Measurements from ENCODE around the gene ROBO2.
A peak's percentile ranks its signal among the peaks of the same experiment; 100 is the strongest.

The ROBO2 gene

DNA sequence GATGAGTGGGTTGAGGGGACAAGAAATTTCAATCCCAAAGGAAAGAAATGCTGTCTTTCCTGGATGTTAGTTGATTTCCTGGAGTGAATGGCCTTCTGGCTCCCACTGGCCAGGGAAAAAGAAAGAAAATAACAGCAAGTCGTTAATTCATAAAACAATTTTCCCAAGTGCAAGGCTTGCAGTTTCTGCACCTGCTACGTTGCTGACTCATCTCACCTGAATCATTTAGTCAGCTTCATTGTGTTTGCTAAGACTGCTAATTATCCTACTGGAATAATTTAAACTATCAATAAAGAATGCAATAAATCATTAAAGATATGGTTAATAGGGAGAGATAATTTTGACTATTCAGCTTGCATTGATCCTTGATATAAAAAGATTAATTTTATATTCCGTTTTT lies 387.6 kb downstream of the ROBO2 start:
- no peak for DNase-seq

GRCh38 chr3:77436908-77437307 lies 397.0 kb downstream of the ROBO2 start:
- DNase-seq = no peak

GRCh38 chr3:77446084-77446483 lies 406.2 kb downstream of the ROBO2 start:
- DNase-seq = no peak

GRCh38 chr3:77446761-77447160 lies 406.9 kb downstream of the ROBO2 start:
- DNase-seq = no peak

GRCh38 chr3:77449459-77450350 lies 409.8 kb downstream of the ROBO2 start:
- no peak for DNase-seq

DNA sequence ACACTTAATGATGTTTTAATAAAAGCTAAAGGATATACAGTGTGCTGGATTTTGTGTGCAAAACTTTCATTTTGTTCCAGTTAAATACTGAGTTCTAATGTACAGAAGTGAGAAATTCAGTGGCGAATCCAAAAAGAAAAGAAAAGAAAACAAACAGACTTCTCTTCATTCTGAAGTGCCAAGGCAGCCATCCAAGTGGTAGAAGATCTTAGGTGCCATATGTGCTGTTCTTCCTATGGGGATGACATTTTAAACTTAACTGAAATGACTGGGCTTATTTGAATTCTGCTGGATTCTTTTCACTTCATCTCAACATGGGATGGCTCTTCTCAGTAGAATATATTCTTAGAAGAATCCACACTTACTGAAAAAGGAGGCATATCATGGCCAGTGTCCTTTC lies 416.5 kb downstream of the ROBO2 start:
- no peak for DNase-seq

DNA sequence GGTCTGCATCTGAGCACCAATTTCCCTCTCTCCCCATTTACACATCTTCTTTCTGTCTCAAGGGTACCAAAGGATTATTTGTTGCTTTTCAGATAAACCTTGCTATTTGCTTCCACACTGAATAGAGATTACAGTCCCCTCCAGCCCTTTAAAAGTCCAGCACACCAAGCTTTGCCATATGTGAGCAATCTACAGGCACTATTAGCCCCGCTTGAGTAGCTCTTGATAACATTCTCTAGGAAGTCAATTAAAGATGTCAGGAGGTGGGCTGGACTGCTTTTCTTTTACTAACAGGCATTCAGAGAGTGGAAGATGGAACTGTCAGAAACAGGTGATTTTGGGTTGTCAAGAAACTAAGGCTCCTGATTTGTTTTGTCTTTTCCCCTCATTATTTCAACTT lies 417.0 kb downstream of the ROBO2 start:
- DNase-seq = no peak

- DNase-seq = no peak
Observed at GRCh38 chr3:77459926-77460325, 420.0 kb downstream of the ROBO2 start.

GRCh38 chr3:77460326-77460725 lies 420.4 kb downstream of the ROBO2 start:
- no peak for DNase-seq

GRCh38 chr3:77462951-77463350 lies 423.1 kb downstream of the ROBO2 start:
- no peak for DNase-seq

- no peak for DNase-seq
Observed at GRCh38 chr3:77464111-77464688, 424.3 kb downstream of the ROBO2 start.

DNA sequence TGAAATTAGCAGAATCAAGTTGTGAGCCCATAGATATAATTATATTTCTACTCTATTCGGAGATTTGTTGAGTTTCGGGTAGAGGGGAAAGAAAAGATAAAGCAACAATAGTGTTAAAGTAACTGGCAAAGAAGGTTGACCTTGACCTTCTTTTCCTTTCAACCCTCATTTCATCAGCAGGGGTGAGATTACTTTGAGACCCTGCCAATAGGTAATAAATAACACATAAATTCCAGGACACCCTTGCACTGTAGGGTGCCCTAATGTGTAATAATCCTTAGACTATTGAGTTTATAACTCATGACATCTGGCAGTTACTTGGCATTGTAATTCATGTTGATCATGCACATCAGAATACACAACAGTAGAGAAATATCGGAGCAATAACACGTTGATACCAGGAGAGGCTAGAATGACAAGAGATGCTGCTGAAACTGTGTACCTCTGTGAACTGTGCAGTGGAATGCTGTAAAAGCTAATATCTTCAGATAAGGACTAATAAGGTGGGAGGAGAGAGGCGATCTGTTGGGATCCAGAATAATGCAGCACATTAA lies 426.7 kb downstream of the ROBO2 start:
- DNase-seq = no peak

DNA sequence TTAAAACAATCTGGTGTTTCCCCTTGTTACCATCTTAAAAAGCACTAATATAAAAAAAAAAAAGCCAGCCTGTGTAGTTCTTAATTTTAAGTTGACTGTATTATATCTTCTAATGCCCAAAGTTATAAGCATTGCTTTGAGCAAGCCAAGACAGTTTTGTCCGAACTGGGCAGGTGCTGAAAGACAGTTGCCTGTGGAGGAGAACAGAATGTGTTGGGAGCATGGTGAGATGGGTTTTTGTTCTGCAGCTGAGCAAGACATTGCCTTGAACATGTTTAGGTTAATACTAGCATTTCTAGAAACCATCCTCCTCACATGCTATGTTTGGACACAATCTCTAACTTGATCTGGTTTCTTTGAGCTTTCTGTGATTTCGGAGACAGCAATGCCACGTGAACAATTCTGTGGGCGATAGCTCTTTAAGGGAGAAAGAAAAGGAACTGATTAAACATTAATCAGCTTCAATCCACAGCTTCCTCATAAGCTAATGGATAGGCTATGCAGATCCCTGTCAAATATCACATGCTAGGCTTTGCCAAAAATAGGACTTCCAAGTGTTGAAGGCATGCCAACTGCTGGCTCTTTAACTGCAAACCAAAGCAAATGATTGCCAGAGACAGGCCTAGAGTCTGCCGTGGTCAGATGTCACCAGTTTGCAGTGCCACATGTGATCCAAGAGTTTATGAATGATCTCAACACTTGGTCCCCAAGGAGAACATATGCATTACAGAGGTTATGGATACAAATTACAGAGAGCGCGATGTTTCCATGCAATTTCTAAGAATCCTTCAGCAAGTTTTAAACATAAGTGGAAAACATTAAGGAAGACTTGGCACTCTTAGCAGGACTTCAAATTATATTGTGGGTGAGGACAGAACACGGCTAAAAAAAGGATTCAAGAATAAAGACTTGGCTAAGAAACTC lies 428.1 kb downstream of the ROBO2 start:
- no peak for DNase-seq

DNA sequence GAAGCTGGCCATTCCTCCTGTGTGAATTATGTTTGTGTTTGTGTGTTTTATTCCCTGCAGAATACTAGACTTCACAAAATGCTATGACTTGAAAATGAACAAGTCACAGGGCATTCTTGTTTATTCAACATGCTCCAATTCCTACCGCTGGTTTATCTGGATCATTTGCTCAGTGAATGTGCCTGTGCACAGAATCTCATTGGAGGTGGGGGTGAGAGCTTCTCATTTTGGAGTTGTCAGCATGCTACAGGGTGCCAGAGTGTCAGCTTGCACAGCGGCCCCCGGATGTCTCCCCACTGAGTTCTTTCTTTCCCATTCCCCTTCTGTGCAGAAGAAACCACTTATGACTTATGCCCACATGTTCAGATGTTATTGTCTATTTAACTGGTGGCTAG lies 428.7 kb downstream of the ROBO2 start:
- DNase-seq = no peak

GRCh38 chr3:77475507-77475906 lies 435.6 kb downstream of the ROBO2 start:
- DNase-seq = no peak

GRCh38 chr3:77479021-77479420 lies 439.1 kb downstream of the ROBO2 start:
- no peak for DNase-seq

GRCh38 chr3:77489216-77489615 lies 449.3 kb downstream of the ROBO2 start:
- DNase-seq = no peak

GRCh38 chr3:77491961-77492360 lies 452.1 kb downstream of the ROBO2 start:
- DNase-seq = no peak

GRCh38 chr3:77500721-77501120 lies 460.8 kb downstream of the ROBO2 start:
- DNase-seq = no peak

- no peak for DNase-seq
Observed at GRCh38 chr3:77506384-77506783, 466.5 kb downstream of the ROBO2 start.

DNA sequence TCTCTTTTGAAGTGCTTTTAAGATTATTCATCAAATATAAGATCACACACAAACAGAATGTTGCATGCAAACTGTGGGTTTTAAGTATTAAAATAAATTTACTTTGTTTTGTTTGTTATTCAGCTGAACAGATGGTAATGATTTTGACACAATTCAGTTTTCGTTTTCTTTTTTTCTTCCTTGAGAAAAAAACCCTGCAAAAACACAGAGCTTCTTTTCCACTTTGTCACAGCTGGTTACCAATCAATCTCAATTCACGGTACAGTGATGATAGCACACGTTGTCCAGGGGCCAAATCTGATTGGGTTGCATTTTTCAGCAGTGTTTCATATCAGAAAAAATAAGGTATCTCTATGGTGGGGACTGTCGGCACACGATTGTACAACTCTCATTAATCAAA lies 473.6 kb downstream of the ROBO2 start:
- no peak for DNase-seq

DNA sequence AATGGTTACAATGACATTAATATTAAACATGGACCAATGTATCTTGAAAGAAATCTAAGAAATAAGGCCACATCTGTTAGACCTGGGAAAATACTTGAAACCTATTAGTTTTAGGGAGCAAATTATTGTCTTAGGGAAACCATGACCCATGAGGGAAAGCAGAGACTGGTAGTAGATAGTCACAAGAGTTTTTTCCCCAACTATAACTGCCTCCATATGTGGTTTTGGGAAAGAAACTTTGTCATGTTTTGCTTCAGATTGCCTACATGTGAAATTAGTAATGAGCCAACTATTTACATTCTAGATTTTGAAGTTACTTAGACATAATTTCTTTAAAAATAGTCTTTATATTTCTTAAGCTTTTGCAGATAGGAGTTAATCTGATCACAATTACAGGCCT lies 474.9 kb downstream of the ROBO2 start:
- DNase-seq = no peak

GRCh38 chr3:77524463-77524862 lies 484.6 kb downstream of the ROBO2 start:
- DNase-seq = peak; percentile 16

Measured in NCI-H2107 (cell line).